Chondrocyte (in vitro differentiated cells): ENCODE measurements around the gene CPZ. TPM values are rescaled to one million over a fixed set of nuclear protein-coding genes. Genes with fewer than 3 reads are reported as not detected.

Experiments
- DNase-seq: peaks from one replicate; pipeline ENCODE4 v3.0.0; 2021; ENCODE audit warnings: mixed read lengths, low spot score
- H3K27ac Mint-ChIP-seq: one replicate; pipeline ENCODE4 v1.8.0; 2021; ENCODE audit warnings: mild to moderate bottlenecking, moderate library complexity, mixed read lengths; ENCODE audit not compliant: unreplicated experiment
- H3K27me3 Mint-ChIP-seq: 2 replicates; pipeline ENCODE4 v1.8.0; 2021; ENCODE audit warnings: low read depth, mixed read lengths
- H3K36me3 Mint-ChIP-seq: 2 replicates; pipeline ENCODE4 v1.8.0; 2021; ENCODE audit warnings: low read depth, mixed read lengths
- H3K4me1 Mint-ChIP-seq: 2 replicates; pipeline ENCODE4 v1.8.0; 2021; ENCODE audit warnings: low read depth, mild to moderate bottlenecking, mixed read lengths
- H3K4me3 Mint-ChIP-seq: one replicate; pipeline ENCODE4 v1.8.0; 2021; ENCODE audit warnings: mild to moderate bottlenecking, moderate library complexity, mixed read lengths; ENCODE audit not compliant: unreplicated experiment
- H3K9me3 Mint-ChIP-seq: 2 replicates; pipeline ENCODE4 v1.8.0; 2021; ENCODE audit warnings: low read depth, mixed read lengths
- total RNA-seq: library from RNA; stranded (reverse); gene quantifications from 3 replicates; pipeline ENCODE4 v1.2.1, GENCODE V29; 2021
- TF ChIP-seq, protein P1 (sequence below): fragments of 200-600 bp; sonication (generic); IDR thresholded peaks from 2 replicates; pipeline ENCODE4 v1.5.0; 2021; ENCODE audit warnings: antibody characterized with exemption, mild to moderate bottlenecking, moderate library complexity

Gene CPZ
- total RNA-seq, 1 donor from 2014 or later = 9.5 TPM

DNA sequence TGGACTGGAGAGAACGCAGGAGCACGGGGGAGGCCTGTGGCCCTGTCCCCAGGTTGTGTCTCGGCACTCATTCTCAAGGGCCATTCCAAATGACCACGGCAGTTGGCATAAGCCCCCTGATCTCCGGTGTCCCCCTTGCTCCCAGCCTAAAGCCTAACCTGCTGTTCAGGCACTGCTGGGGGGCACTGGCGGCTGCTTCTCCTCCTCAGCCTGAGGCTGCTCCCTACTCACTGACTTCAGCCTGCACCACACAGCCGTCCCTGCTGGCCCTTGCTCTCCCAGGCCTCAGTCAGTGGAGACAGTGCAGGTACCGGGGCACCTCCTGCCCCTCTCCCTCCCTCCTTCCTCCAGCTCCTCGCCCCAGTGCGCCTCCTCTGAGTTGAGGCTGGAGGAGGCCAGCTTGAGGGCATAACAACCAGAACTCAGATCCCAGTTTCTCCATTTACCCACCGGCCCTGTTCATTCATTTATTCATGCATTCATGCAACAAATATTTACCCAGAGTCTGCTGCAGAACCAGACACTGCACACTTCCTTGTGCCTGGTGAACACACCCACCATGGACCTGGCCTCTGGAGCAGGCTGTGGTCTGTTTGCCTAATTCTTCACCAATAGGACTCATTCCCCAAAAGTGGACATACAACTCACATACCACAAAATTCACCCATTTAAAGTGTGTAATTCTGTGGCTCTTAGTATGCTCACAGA, 65.0 kb downstream of the CPZ start:
- peak; percentile 72 for DNase-seq
- Mint-ChIP-seq H3K36me3 (no peaks in the 10 kb centered on the region), H3K27ac (no peak overlapping the region), H3K4me3 (no peak overlapping the region), H3K4me1 (no peaks in the 10 kb centered on the region), H3K9me3 (peaks cover 4% of the 10 kb centered on the region), H3K27me3 (peaks cover 43% of the 10 kb centered on the region)
- TF ChIP-seq, protein P1, sequence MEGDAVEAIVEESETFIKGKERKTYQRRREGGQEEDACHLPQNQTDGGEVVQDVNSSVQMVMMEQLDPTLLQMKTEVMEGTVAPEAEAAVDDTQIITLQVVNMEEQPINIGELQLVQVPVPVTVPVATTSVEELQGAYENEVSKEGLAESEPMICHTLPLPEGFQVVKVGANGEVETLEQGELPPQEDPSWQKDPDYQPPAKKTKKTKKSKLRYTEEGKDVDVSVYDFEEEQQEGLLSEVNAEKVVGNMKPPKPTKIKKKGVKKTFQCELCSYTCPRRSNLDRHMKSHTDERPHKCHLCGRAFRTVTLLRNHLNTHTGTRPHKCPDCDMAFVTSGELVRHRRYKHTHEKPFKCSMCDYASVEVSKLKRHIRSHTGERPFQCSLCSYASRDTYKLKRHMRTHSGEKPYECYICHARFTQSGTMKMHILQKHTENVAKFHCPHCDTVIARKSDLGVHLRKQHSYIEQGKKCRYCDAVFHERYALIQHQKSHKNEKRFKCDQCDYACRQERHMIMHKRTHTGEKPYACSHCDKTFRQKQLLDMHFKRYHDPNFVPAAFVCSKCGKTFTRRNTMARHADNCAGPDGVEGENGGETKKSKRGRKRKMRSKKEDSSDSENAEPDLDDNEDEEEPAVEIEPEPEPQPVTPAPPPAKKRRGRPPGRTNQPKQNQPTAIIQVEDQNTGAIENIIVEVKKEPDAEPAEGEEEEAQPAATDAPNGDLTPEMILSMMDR = no peak

DNA sequence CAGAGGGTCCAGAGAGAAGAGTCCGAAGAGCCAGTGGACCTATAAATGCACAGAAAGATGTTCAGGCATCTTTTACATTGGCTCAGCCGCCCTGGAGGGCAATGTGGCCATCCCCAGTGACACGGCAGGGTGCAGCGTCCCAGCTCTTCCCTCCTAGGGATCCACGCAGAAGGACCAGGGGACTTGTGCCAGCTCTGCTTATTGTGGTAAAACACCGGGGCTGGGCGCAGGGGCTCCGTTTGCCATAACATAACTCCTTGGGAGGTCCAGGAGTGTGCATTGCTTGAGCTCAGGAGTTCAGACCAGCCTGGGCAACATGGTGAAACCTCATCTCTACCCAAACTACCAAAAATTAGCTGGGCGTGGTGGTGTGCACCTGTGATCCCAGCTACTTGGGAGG, 70.2 kb downstream of the CPZ start:
- Mint-ChIP-seq H3K4me3 (no peak overlapping the region), H3K27me3 (peaks cover 54% of the 10 kb centered on the region), H3K36me3 (no peaks in the 10 kb centered on the region), H3K27ac (no peak overlapping the region), H3K4me1 (no peaks in the 10 kb centered on the region), H3K9me3 (no peaks in the 10 kb centered on the region)
- DNase-seq = peak; percentile 49
- TF ChIP-seq, protein P1 = no peak

DNA sequence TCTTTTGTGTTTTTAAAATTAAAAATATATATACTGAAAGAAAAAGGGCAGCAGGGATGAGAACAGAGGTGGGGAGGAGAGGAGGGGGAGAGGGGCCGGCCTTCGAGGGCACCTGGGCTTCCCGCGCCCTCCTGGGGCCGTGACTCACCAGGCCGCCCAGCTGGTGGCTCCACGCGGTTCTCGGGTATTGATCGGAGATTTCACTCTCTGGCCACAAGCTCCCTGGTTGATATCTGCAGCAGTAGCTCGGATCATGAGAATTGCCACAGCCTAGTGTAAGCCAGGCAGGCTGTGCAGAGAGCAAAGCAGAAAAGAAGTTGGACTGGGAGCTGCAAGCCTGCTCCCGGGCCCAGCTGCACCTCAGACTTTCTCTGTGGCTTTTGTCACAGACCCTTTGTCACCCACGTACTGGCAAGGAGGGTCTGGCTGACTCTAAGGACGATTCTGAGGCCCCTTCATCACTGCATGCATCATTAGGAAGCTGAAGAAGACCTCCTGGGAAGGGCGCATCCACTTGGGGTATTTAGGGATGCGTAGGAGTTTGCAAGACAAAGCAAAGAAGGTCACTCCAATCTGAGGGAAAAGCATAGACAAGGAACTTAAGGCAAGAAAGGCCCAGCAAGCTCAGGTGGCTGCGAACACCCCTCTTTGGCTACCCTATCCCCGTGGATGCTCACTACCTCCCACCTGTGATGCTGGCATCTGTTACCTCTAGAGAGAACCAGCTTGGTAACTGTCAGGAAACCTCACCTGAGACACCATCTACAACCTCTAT, 71.7 kb downstream of the CPZ start:
- Mint-ChIP-seq H3K27ac (no peak overlapping the region), H3K9me3 (no peaks in the 10 kb centered on the region), H3K36me3 (no peaks in the 10 kb centered on the region), H3K4me1 (no peaks in the 10 kb centered on the region), H3K27me3 (peaks cover 50% of the 10 kb centered on the region), H3K4me3 (no peak overlapping the region)
- TF ChIP-seq, protein P1 = no peak
- peak; percentile 40 for DNase-seq

DNA sequence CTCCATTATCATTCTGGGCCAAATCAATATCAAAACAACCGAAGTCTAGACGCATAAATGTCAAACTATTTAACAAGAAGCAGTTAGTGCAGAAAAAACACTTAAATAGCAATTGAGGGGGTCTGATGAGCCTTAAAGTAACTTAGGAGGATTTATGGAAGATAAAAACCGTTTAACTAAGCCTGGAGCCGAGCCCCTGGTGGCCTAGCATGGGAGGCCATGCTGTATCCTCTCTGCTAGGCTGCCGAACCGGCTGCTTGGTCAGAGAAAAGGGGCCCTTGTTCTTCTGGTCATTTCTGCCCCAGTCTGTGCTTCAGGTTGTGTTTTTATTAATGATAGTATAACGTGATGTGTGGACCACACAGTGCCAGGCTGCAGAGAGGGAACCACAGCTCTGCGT, 72.4 kb downstream of the CPZ start:
- Mint-ChIP-seq H3K4me3 (no peak overlapping the region), H3K27ac (no peak overlapping the region), H3K36me3 (no peaks in the 10 kb centered on the region), H3K27me3 (peaks cover 51% of the 10 kb centered on the region), H3K4me1 (no peaks in the 10 kb centered on the region), H3K9me3 (no peaks in the 10 kb centered on the region)
- TF ChIP-seq, protein P1 = peak; percentile 7
- DNase-seq = peak; percentile 32

DNA sequence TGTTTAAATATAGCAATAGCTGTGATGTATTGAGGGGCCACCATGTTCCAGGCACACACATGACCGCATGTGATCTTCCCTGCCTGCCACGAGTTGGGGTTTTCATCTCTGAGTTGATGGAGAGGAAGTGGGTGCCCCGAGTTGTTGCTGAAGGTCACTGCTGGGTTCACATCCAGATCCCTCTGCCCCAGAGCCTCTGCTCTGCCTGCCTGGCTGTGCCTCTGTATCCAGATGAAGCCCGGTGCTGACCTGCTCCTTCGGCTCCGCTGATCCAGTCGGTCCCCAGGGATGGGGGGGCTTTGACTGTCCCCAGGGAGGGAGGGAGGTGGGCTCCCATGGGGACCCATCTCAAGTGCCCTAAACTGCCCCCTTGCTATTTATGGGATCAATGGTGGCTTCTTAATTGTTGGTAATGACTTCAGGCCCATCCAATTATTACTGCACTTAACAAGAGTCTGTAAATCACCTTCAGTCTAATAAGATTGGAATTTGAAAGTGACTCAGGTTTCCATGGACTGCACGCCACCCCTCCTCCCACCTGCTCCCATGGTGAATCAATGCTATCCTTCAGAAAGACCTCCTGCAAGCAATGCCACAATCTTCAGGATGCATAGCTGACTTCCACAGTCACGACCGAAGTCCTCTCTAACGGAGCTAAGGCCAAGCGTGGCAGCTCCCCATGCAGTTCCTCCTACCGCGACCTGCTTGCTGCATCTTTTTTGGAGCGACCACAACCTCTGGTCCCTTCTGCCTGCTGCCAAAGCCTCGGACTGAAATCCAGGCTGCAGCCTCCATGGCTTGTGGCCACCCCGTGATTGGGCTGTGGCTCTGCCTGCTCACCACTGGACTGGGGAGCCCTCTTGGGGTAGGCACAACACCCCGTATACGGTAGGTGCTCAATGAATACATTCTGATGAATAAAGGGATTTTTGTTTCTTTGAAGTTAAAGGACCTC, 73.1 kb downstream of the CPZ start:
- DNase-seq = peak; percentile 61
- peaks cover 50% of the 10 kb centered on the region for H3K27me3 Mint-ChIP-seq

More for the DNA sequence above, 73.1 kb downstream of the CPZ start:
- TF ChIP-seq, protein P1 = no peak
- no peaks in the 10 kb centered on the region for H3K36me3 Mint-ChIP-seq
- H3K27ac Mint-ChIP-seq = no peak overlapping the region
- H3K4me3 Mint-ChIP-seq = no peak overlapping the region
- H3K9me3 Mint-ChIP-seq = no peaks in the 10 kb centered on the region
- no peaks in the 10 kb centered on the region for H3K4me1 Mint-ChIP-seq
